Mesendoderm (in vitro differentiated cells): ENCODE measurements around the gene AOAH.

Experiments
- DNase-seq: peaks from one replicate; pipeline ENCODE4 v3.0.0; 2013
- H2AK5ac ChIP-seq: 2 replicates; pipeline ENCODE4 v1.6.1; 2013; ENCODE audit warnings: low read length, inconsistent platforms
- H2BK120ac ChIP-seq: 2 replicates; pipeline ENCODE4 v1.6.1; 2013; ENCODE audit warnings: low read depth, mild to moderate bottlenecking, low read length, moderate library complexity, mixed read lengths
- H2BK15ac ChIP-seq: replicated peaks from 2 replicates; pipeline ENCODE4 v1.6.1; 2013; ENCODE audit warnings: low read depth, mild to moderate bottlenecking, moderate library complexity
- H2BK5ac ChIP-seq: 2 replicates; pipeline ENCODE4 v1.6.1; 2013; ENCODE audit warnings: low read length, inconsistent platforms
- H3K18ac ChIP-seq: 2 replicates; pipeline ENCODE4 v1.6.1; 2013; ENCODE audit warnings: mild to moderate bottlenecking, low read length, mixed read lengths
- H3K23ac ChIP-seq: one replicate; pipeline ENCODE4 v1.6.1; 2013; ENCODE audit warnings: low read length
- H3K27ac ChIP-seq: 2 replicates; pipeline ENCODE4 v1.5.1; 2013; ENCODE audit warnings: low read depth, mild to moderate bottlenecking, inconsistent platforms, low read length, moderate library complexity
- H3K27me3 ChIP-seq: 2 replicates; pipeline ENCODE4 v1.6.1; 2013; ENCODE audit warnings: low read length, control low read depth, mild to moderate bottlenecking, inconsistent platforms; ENCODE audit not compliant: insufficient read depth, poor library complexity
- H3K36me3 ChIP-seq: 2 replicates; pipeline ENCODE4 v1.6.1; 2013; ENCODE audit warnings: low read length, inconsistent platforms; ENCODE audit not compliant: control insufficient read depth, insufficient read depth
- H3K4ac ChIP-seq: one replicate; pipeline ENCODE4 v1.6.1; 2013; ENCODE audit warnings: low read depth, mild to moderate bottlenecking, low read length, moderate library complexity
- H3K4me1 ChIP-seq: 2 replicates; pipeline ENCODE4 v1.6.1; 2013; ENCODE audit warnings: low read depth, low read length, inconsistent platforms; ENCODE audit not compliant: control insufficient read depth
- H3K4me2 ChIP-seq: 2 replicates; pipeline ENCODE4 v1.6.1; 2013; ENCODE audit warnings: low read length
- H3K4me3 ChIP-seq: 2 replicates; pipeline ENCODE4 v1.5.1; 2013; ENCODE audit warnings: mild to moderate bottlenecking, low read length
- H3K56ac ChIP-seq: one replicate; pipeline ENCODE4 v1.6.1; 2013; ENCODE audit warnings: low read length
- H3K79me1 ChIP-seq: 2 replicates; pipeline ENCODE4 v1.6.1; 2013; ENCODE audit warnings: low read length, inconsistent platforms
- H3K79me2 ChIP-seq: 2 replicates; pipeline ENCODE4 v1.6.1; 2013; ENCODE audit warnings: mild to moderate bottlenecking, low read length; ENCODE audit not compliant: control insufficient read depth, insufficient read depth
- H3K9ac ChIP-seq: 2 replicates; pipeline ENCODE4 v1.6.1; 2013; ENCODE audit warnings: low read length, inconsistent platforms
- H4K5ac ChIP-seq: one replicate; pipeline ENCODE4 v1.6.1; 2013; ENCODE audit warnings: low read length
- H4K8ac ChIP-seq: one replicate; pipeline ENCODE4 v1.6.1; 2013; ENCODE audit warnings: low read depth, mild to moderate bottlenecking, control low read depth, low read length, moderate library complexity
- WGBS: extraction: QIAGEN DNeasy Blood & Tissue Kit; methylation state at CpG from one replicate; pipeline ENCODE4 v1.1.7; 2013; ENCODE audit warnings: low lambda C conversion rate, missing lambda C conversion rate; ENCODE audit not compliant: insufficient coverage; ENCODE audit errors: extremely low coverage; 5-methylcytosine and 5-hydroxymethylcytosine counted together

AOAH gene

DNA sequence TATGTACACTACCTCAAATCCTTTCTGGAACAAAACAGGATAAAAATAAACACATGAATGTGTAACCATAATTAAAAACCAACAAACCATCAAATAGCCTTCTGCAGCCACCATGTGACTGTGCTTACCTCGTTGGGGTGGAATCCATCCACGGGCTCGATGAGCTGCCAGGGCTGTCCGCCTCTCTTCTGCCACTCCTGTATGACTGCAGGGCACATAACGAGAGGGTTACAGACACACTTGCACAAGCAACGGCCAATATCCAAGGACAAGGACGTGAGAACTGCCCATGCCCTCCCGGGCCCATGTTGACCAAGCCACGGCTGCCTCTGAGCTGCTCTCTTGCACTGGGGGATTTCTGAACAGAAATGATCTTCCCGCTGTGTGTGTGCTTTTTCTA lies 202.4 kb downstream of the AOAH start:
- H3K56ac ChIP-seq = no peak overlapping the region
- H2BK120ac ChIP-seq = no peak overlapping the region
- H3K23ac ChIP-seq = no peak overlapping the region
- no peaks in the 10 kb centered on the region for H3K36me3 ChIP-seq
- no peak overlapping the region for H4K5ac ChIP-seq
- no CpG with 5 or more reads among the region's 10 CpGs for WGBS
- DNase-seq = no peak
- no peaks in the 10 kb centered on the region for H3K4me1 ChIP-seq
- no peak overlapping the region for H4K8ac ChIP-seq
- H3K27ac ChIP-seq = no peak overlapping the region
- no peak overlapping the region for H2BK5ac ChIP-seq
- H2AK5ac ChIP-seq = no peak overlapping the region
- no peaks in the 10 kb centered on the region for H3K79me1 ChIP-seq
- H2BK15ac ChIP-seq = no peak overlapping the region
- no peak overlapping the region for H3K9ac ChIP-seq
- no peak overlapping the region for H3K18ac ChIP-seq
- no peaks in the 10 kb centered on the region for H3K79me2 ChIP-seq
- no peak overlapping the region for H3K4me3 ChIP-seq
- no peaks in the 10 kb centered on the region for H3K27me3 ChIP-seq
- H3K4me2 ChIP-seq = no peak overlapping the region
- no peak overlapping the region for H3K4ac ChIP-seq

DNA sequence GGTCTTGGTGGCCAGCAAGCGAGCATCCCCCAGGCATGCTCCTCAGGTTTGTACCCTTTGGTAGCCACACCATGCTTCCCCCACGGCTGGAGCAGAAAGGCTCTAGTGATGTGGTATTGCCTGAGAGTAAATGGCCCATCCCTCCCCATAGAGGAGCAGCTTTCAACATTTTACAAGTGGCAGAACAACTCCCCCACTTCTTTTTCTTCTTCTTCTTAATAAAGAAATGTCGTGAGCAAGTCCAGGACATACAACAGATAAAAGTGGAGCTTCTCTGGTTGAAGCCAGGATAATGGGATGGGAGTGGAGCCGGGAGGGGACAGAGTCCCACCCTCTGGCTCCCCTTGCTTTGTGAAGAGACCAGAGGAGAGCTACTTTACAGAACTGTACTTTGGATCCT lies 203.2 kb downstream of the AOAH start:
- no peak overlapping the region for H4K8ac ChIP-seq
- no peak overlapping the region for H4K5ac ChIP-seq
- H3K4me3 ChIP-seq = no peak overlapping the region
- H2BK5ac ChIP-seq = no peak overlapping the region
- H3K18ac ChIP-seq = no peak overlapping the region
- no peak overlapping the region for H2BK15ac ChIP-seq
- H3K36me3 ChIP-seq = no peaks in the 10 kb centered on the region
- DNase-seq = no peak
- H3K79me1 ChIP-seq = no peaks in the 10 kb centered on the region
- H3K27ac ChIP-seq = no peak overlapping the region
- no peak overlapping the region for H3K23ac ChIP-seq
- H3K79me2 ChIP-seq = no peaks in the 10 kb centered on the region
- H3K4me1 ChIP-seq = no peaks in the 10 kb centered on the region
- H3K56ac ChIP-seq = peak overlapping the region; percentile 42
- no peaks in the 10 kb centered on the region for H3K27me3 ChIP-seq
- H2AK5ac ChIP-seq = no peak overlapping the region
- no CpG with 5 or more reads among the region's 4 CpGs for WGBS
- no peak overlapping the region for H3K4ac ChIP-seq
- no peak overlapping the region for H3K9ac ChIP-seq
- H2BK120ac ChIP-seq = no peak overlapping the region
- no peak overlapping the region for H3K4me2 ChIP-seq

DNA sequence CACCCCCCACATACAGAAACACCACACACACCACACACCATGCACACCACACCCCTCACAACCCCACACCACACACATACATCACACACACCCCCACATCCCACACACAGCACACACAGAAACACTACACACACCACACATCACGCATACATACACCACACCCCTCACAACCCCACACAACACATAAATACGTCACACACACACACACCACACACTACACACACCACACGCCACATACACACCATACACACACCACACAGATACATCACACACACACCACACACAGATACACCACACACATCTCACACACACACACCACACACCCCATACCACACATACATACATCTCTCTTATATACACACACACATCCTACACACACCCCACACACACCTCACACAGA lies 208.4 kb downstream of the AOAH start:
- Histone ChIP-seq H3K27ac (no peak overlapping the region), H4K5ac (no peak overlapping the region), H4K8ac (no peak overlapping the region), H2AK5ac (peak overlapping the region; percentile 89), H3K4ac (no peak overlapping the region), H2BK120ac (no peak overlapping the region), H3K23ac (no peak overlapping the region), H3K79me1 (no peaks in the 10 kb centered on the region), H3K27me3 (no peaks in the 10 kb centered on the region), H2BK5ac (no peak overlapping the region), H3K56ac (peak overlapping the region; percentile 53), H3K9ac (no peak overlapping the region), H3K4me2 (no peak overlapping the region), H3K18ac (no peak overlapping the region), H2BK15ac (no peak overlapping the region), H3K4me3 (no peak overlapping the region), H3K79me2 (no peaks in the 10 kb centered on the region), H3K36me3 (no peaks in the 10 kb centered on the region), H3K4me1 (no peaks in the 10 kb centered on the region)
- DNase-seq = no peak
- WGBS = 100% methylated on average over 1 of the region's 3 CpGs

DNA sequence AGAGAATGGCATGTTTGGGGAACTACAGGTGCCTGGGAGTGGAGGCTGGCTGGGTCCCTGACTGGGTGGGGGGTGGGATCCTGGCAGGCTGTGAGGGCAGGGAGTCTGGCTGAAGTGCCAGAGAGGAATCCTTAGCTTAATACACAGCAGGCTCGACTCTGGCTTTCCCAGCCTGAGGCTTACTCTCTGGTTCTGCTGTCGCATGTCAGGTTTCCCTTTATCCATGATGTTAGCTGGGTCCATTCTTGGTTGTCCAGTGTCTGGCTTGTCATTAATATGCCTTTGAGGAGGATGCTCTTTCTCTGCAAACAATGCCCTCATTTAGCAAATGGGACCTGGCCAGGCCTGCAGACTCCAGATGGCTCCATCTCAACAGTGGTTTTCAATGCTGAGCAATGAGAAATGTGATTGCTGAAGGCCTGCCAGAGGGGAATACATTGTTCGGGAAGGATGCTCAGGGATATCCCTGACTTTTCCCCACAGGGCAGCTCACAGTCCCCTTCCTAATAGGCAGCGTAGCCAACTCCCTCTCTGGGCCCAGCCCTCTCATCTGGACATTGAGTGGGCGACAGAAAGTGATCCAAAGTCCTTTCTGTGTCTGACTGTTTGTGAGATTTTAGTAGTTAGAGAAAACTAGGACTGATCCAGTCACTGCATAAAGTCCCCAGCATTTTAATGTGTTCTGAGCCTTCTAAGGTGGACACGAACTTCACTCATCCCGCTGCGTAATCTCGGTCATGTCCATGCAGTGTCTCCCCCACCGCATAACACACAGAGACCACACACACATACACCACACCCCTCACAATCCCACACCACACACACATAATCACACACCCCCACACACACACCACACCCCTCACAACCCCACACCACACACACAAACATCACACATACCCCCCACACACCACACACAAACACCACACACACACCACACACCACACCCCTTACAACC lies 209.7 kb downstream of the AOAH start:
- Histone ChIP-seq H2AK5ac (no peak overlapping the region), H3K4me3 (no peak overlapping the region), H4K5ac (no peak overlapping the region), H3K18ac (no peak overlapping the region), H3K4ac (no peak overlapping the region), H3K4me2 (no peak overlapping the region), H3K79me2 (no peaks in the 10 kb centered on the region), H2BK15ac (no peak overlapping the region), H3K9ac (no peak overlapping the region), H3K23ac (no peak overlapping the region), H2BK120ac (no peak overlapping the region), H3K4me1 (no peaks in the 10 kb centered on the region), H3K27ac (no peak overlapping the region), H2BK5ac (no peak overlapping the region), H3K56ac (no peak overlapping the region), H3K36me3 (no peaks in the 10 kb centered on the region), H4K8ac (no peak overlapping the region), H3K79me1 (no peaks in the 10 kb centered on the region), H3K27me3 (no peaks in the 10 kb centered on the region)
- no CpG with 5 or more reads among the region's 10 CpGs for WGBS
- no peak for DNase-seq

- H2BK15ac ChIP-seq = no peak overlapping the region
- no peak overlapping the region for H3K18ac ChIP-seq
- H3K56ac ChIP-seq = no peak overlapping the region
- WGBS = no CpG with 5 or more reads among the region's 10 CpGs
- no peaks in the 10 kb centered on the region for H3K4me1 ChIP-seq
- no peaks in the 10 kb centered on the region for H3K79me1 ChIP-seq
- H3K9ac ChIP-seq = no peak overlapping the region
- no peaks in the 10 kb centered on the region for H3K79me2 ChIP-seq
- H3K36me3 ChIP-seq = no peaks in the 10 kb centered on the region
- no peaks in the 10 kb centered on the region for H3K27me3 ChIP-seq
- DNase-seq = no peak
- no peak overlapping the region for H2BK120ac ChIP-seq
- H3K27ac ChIP-seq = no peak overlapping the region
- H2BK5ac ChIP-seq = no peak overlapping the region
- no peak overlapping the region for H3K4ac ChIP-seq
- H4K8ac ChIP-seq = no peak overlapping the region
- H3K23ac ChIP-seq = no peak overlapping the region
- H4K5ac ChIP-seq = no peak overlapping the region
- no peak overlapping the region for H3K4me2 ChIP-seq
- H2AK5ac ChIP-seq = no peak overlapping the region
- H3K4me3 ChIP-seq = no peak overlapping the region
These were observed 210.9 kb downstream of the AOAH start for GRCh38 chr7:36513393-36513792.

GRCh38 chr7:36512616-36513015 lies 211.7 kb downstream of the AOAH start:
- Histone ChIP-seq H3K4me3 (no peak overlapping the region), H2BK120ac (no peak overlapping the region), H3K27me3 (no peaks in the 10 kb centered on the region), H3K23ac (no peak overlapping the region), H3K27ac (no peak overlapping the region), H3K79me2 (no peaks in the 10 kb centered on the region), H3K36me3 (no peaks in the 10 kb centered on the region), H3K9ac (no peak overlapping the region), H2BK15ac (no peak overlapping the region), H3K4me2 (no peak overlapping the region), H2AK5ac (no peak overlapping the region), H3K4ac (no peak overlapping the region), H3K18ac (no peak overlapping the region), H3K56ac (no peak overlapping the region), H3K79me1 (no peaks in the 10 kb centered on the region), H4K5ac (no peak overlapping the region), H2BK5ac (no peak overlapping the region), H3K4me1 (no peaks in the 10 kb centered on the region), H4K8ac (no peak overlapping the region)
- DNase-seq = no peak
- WGBS = no CpG with 5 or more reads among the region's 4 CpGs
